Measurements from ENCODE around the gene EML3.

Gene EML3

DNA sequence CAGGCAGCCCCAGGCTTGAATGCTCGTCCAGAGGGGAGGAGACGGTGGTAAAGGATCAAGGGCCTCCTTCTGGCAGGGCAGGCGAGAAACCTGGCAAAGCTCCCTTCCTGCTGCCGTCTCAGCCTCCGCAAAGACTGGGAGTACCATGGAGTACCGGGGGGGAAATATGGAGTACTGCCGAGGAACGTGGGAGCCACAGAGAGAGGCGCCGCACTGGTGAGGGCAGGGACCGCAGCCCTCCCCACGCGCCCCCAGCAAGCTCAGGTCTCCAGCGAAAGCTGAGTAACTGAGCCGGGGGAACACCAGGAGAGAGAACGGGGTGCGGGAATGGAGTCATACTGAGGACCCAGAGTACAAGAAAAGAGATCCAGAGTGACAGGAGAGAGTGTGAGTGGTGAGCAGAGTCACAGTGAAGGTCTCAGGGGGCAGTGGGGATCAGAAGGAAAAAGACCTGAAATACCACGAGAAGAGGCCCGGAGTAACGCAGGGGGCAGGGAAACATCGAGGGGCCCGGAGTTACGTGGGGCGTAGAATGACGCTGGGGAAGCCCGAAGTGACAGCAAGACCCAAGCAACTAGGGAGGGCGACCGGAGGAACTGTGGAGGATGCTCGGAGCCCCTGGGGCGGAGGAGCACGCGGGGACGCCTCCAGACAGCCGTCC lies 740 bp downstream of the EML3 start:
- DNase-seq, result no peak
- TF ChIP-seq, protein P1, sequence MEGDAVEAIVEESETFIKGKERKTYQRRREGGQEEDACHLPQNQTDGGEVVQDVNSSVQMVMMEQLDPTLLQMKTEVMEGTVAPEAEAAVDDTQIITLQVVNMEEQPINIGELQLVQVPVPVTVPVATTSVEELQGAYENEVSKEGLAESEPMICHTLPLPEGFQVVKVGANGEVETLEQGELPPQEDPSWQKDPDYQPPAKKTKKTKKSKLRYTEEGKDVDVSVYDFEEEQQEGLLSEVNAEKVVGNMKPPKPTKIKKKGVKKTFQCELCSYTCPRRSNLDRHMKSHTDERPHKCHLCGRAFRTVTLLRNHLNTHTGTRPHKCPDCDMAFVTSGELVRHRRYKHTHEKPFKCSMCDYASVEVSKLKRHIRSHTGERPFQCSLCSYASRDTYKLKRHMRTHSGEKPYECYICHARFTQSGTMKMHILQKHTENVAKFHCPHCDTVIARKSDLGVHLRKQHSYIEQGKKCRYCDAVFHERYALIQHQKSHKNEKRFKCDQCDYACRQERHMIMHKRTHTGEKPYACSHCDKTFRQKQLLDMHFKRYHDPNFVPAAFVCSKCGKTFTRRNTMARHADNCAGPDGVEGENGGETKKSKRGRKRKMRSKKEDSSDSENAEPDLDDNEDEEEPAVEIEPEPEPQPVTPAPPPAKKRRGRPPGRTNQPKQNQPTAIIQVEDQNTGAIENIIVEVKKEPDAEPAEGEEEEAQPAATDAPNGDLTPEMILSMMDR (IDR thresholded peaks at IDR 0.05; ENCODE audit: low read depth, low read length), result no peak
- Histone ChIP-seq H3K4me3 (ENCODE audit: low read depth, low read length) (peak overlapping the region; percentile 70), H3K36me3 (no peaks in the 10 kb centered on the region), H3K4me1 (no peaks in the 10 kb centered on the region), H3K9me3 (no peaks in the 10 kb centered on the region), H3K27me3 (no peaks in the 10 kb centered on the region)

DNA sequence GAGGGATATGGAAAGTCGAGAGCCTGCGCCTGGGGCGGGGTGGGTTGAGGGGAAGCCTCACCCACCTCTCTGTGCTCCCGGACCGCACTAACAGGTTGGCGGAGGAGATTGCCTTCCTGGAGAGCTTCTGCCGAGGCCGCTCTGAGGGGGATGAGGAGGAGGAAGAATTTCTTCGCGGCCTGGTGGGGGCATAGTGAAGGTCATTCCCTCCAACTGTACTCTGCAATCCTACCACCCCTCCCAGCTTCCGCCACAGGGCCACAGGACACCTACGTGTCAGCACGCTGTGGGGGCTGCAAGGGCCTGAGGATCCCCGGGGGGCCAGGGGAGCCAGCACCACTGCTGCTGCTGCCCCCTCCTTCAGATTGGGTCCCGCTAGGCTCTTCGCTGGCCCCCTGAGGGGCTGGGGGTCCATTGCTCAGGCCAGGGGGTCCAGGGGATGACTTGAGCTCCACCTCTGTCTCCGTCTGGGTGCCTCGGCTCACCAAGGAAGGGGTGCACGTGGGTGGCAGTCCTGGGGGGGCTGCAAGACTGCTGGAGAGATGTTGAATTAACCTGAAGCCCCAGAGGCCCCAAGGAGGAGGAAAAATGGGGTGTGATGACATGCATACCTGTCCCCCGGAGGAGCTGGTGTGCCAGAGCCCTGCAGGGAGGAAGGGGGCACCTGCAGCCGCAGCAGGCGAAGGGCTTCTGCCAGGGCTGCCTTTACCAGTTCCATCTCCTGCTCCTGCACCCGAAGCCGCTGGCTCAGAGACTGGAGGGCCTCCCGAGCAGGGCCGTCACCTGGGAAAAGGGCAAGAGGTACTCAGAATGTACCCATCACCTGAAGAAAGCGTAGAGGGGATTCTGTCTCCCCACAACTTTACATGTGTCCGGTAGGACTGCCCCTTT lies 1.5 kb downstream of the EML3 start:
- Histone ChIP-seq H3K4me3 (ENCODE audit: low read depth, low read length) (peak overlapping the region; percentile 70), H3K9me3 (no peaks in the 10 kb centered on the region), H3K4me1 (no peaks in the 10 kb centered on the region), H3K36me3 (no peaks in the 10 kb centered on the region), H3K27me3 (no peaks in the 10 kb centered on the region)
- TF ChIP-seq, protein P1 (IDR thresholded peaks at IDR 0.05; ENCODE audit: low read depth, low read length), result no peak
- no peak for DNase-seq

DNA sequence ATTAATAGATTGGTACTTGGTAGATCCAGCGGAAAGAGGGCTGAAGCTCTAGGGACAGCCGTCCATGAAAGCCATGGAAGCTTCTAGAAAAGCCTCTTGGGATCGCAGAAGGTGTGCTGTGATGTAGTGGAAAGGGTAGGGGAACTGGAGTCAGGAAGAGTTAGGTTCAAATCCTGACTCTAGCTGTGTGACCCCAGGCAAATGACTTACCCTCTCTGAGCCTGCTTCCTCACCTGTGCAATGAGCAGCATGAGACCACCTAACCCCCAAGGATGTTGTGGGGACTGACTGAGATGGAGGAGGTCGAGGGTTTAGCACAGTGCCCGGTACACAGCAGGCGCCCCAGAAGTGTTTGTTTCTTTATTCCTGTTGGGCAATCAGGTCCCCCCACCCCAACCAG lies 2.2 kb downstream of the EML3 start:
- H3K4me1 ChIP-seq, result no peaks in the 10 kb centered on the region
- H3K9me3 ChIP-seq, result no peaks in the 10 kb centered on the region
- no peaks in the 10 kb centered on the region for H3K27me3 ChIP-seq
- H3K4me3 ChIP-seq (ENCODE audit: low read depth, low read length), result no peak overlapping the region
- DNase-seq, result no peak
- no peaks in the 10 kb centered on the region for H3K36me3 ChIP-seq
- TF ChIP-seq, protein P1 (IDR thresholded peaks at IDR 0.05; ENCODE audit: low read depth, low read length), result no peak

DNA sequence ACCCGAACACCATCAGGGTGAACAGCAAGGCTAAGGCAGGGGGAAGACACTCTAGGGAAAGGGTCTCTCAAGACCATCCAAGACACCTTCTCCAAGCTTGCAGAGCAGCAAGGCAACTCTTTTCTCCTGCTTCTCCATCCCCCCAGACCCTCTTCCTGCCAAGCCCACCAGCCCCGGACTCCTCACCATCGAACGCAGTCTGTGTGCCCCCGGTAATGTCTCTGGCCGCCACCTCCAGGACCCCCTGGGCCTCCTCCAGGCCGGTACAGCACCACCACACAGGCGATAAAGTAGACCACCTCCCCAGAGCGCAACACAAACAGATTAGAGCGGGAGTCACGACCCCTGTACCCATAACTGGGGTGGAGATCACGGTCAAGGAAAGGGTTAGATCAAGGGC lies 3.8 kb downstream of the EML3 start:
- TF ChIP-seq, protein P1 (IDR thresholded peaks at IDR 0.05; ENCODE audit: low read depth, low read length), result no peak
- Histone ChIP-seq H3K4me1 (no peaks in the 10 kb centered on the region), H3K36me3 (no peaks in the 10 kb centered on the region), H3K9me3 (no peaks in the 10 kb centered on the region), H3K4me3 (ENCODE audit: low read depth, low read length) (no peak overlapping the region), H3K27me3 (no peaks in the 10 kb centered on the region)
- no peak for DNase-seq

DNA sequence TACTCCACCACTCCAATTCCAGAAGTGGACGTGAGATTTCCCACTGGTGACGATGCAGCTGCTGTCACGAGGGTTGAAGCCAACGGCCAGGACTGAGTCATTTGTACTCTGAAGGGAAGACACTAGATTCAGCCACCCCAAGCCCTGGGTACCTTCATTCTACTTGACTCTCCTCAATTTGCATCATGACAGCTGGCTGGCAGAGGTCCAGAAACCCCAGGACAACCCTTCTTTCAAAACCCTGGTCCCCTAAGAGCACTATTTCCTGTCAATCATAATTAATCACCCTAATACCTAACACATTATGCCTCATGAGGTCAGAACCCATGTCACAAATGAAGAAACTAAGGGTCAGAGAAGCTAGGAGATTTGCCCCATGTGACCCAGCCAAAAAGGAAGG lies 4.9 kb downstream of the EML3 start:
- Histone ChIP-seq H3K36me3 (no peaks in the 10 kb centered on the region), H3K27me3 (no peaks in the 10 kb centered on the region), H3K9me3 (no peaks in the 10 kb centered on the region), H3K4me3 (ENCODE audit: low read depth, low read length) (no peak overlapping the region), H3K4me1 (no peaks in the 10 kb centered on the region)
- TF ChIP-seq, protein P1 (IDR thresholded peaks at IDR 0.05; ENCODE audit: low read depth, low read length), result no peak
- DNase-seq, result no peak

DNA sequence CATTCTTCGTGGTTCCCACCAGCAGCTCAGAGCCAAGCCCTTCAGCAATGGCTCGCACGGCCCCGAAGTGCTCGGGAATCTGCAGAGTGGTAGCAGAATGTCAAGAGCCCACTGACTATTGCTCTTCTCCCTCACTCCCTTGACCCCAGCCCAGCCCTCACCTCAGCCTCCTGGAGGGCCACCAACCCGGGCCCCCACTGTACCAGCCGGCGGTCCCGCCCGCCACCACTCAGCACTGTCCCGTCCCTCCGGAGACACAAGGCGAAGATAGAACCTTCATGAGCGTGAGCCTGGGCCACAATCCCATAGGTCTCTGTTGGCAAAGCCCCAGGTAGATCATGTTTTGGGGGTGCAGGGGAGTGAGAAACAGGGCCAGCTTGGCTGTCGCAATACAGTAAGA lies 6.7 kb downstream of the EML3 start:
- TF ChIP-seq, protein P1 (IDR thresholded peaks at IDR 0.05; ENCODE audit: low read depth, low read length), result no peak

More for the DNA sequence above, 6.7 kb downstream of the EML3 start:
- Histone ChIP-seq H3K9me3 (no peaks in the 10 kb centered on the region), H3K36me3 (no peaks in the 10 kb centered on the region), H3K4me3 (ENCODE audit: low read depth, low read length) (no peak overlapping the region), H3K27me3 (no peaks in the 10 kb centered on the region), H3K4me1 (no peaks in the 10 kb centered on the region)
- DNase-seq, result no peak

Data from BE2C (cell line).